GOT3 (cell line): ENCODE results near the gene RTKN.

Experiments
- DNase-seq: peaks from one replicate; lab custom pipeline; 2025; ENCODE audit warnings: mixed read lengths; lab: John Stamatoyannopoulos, UW

RTKN gene

GRCh38 chr2:74378007-74378406 lies 63.7 kb downstream of the RTKN start:
- DNase-seq = no peak

GRCh38 chr2:74375838-74376237 lies 65.9 kb downstream of the RTKN start:
- no peak for DNase-seq
